DLD1 (cell line): ENCODE measurements around the gene DENND2A.

ENCODE experiments used
- in situ Hi-C: cut with HindIII; loops from 2 replicates; pipeline ENCODE4 v1.10.0; 2017; ENCODE audit warnings: low sequenced_read_pairs

The DENND2A gene

GRCh38 chr7:140646931-140647647, 6.5 kb upstream of the DENND2A start:
- in situ Hi-C loops, result loop anchor here (25.0 kb wide), 1 partner anchor 135 kb away; no protein-coding TSS in a partner anchor

GRCh38 chr7:140645166-140645900, 4.7 kb upstream of the DENND2A start:
- in situ Hi-C loops, result loop anchor here (25.0 kb wide), 1 partner anchor 133 kb away; no protein-coding TSS in a partner anchor

- in situ Hi-C loops, result loop anchor here (25.0 kb wide), 1 partner anchor 132 kb away; no protein-coding TSS in a partner anchor
These were observed 4.1 kb upstream of the DENND2A start for GRCh38 chr7:140644761-140645160.

GRCh38 chr7:140643416-140643815, 2.8 kb upstream of the DENND2A start:
- in situ Hi-C loops, result loop anchor here (25.0 kb wide), 1 partner anchor 131 kb away; no protein-coding TSS in a partner anchor

DNA sequence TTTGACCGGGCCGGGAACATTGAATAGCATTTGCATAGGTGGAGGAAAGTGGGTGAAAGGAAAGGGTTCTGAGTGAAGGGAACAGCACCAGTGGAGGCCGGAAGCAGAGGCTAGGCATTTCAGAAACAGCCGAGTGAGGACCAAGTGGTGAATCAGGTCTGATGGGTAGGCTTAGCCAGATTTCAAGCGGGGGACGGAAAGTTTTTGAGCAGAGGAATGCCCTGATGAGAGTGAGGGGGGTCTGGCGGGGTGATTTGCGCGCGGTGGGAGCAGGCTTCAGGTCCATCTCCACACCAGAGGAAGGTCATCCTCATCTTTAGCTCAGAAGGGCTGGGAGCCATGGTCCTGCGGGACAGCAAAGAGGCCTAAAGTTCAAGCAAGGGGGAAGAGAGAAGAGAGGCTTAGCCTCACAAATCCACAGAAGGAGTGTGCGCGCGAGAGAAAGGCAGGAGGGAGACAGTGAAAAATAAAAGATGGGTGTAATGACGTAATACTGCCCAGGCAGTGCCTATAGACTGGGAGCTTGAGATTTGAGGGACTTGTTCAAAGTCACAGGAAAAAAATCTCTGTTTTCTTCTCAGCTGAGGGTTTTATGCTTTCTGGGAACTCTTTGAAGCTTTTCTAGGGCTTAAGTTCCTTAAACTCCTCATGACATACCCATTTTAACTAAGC, 1.0 kb upstream of the DENND2A start:
- in situ Hi-C loops, result loop anchor here (25.0 kb wide), 1 partner anchor 129 kb away; no protein-coding TSS in a partner anchor

DNA sequence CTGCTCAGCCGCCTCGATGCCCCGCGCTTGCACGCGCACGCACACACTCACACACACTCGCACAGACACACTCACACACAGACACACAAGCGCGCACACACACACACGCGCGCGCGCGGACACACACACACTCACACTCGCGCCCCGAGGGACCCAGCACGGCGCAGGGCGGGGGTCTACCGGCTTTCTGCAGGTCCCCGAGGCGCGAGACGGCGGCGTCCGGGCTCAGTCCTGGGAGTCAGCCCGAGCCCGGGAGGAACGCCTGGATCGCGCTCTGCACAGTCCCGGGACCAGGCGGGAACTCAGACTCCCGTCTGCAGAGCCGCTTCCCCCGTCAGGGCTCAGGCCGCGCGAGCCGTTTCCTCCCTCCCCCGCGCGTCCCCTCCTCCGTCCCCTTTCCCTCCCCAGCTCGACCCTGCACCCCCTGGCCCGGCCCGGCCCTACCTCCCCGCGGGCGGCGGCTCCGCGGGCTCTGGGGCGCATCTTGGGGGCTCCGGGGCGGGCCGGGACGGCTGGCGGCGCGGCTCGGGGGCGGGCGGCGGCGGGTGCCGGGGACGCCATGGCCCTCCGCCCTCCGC, 464 bp downstream of the DENND2A start:
- in situ Hi-C loops, result loop anchor here (25.0 kb wide), 1 partner anchor 128 kb away; no protein-coding TSS in a partner anchor

GRCh38 chr7:140639366-140640053, 1.1 kb downstream of the DENND2A start:
- in situ Hi-C loops, result loop anchor here (25.0 kb wide), 1 partner anchor 127 kb away; no protein-coding TSS in a partner anchor

- in situ Hi-C loops, result loop anchor here (25.0 kb wide), 1 partner anchor 126 kb away; no protein-coding TSS in a partner anchor
These were observed 2.3 kb downstream of the DENND2A start for GRCh38 chr7:140638173-140638791.

- in situ Hi-C loops, result loop anchor here (25.0 kb wide), 1 partner anchor 125 kb away; no protein-coding TSS in a partner anchor
These were observed 3.2 kb downstream of the DENND2A start for GRCh38 chr7:140637400-140637799.

- in situ Hi-C loops, result loop anchor here (25.0 kb wide), 1 partner anchor 124 kb away; no protein-coding TSS in a partner anchor
These were observed 4.8 kb downstream of the DENND2A start for GRCh38 chr7:140635816-140636215.

DNA sequence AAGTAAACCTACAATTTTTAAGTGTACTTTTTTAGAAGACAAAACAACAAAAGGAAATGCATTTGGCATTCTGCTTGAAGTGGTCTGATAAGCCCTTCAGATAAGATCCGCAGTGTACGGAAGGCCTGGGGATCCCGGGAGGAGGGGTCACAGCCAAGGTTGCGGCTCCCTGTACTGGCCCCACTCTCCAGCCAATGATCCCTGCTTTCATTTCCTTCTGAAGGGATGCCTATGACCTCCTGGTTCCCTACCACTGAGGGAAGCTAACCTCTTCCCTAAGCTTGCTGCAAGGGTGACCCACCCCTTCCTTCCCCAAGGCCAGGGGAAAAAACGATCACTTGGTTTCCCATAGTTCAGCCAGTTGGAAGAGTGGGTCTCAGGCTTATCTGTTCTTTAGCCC, 5.3 kb downstream of the DENND2A start:
- in situ Hi-C loops, result loop anchor here (25.0 kb wide), 1 partner anchor 123 kb away; no protein-coding TSS in a partner anchor

DNA sequence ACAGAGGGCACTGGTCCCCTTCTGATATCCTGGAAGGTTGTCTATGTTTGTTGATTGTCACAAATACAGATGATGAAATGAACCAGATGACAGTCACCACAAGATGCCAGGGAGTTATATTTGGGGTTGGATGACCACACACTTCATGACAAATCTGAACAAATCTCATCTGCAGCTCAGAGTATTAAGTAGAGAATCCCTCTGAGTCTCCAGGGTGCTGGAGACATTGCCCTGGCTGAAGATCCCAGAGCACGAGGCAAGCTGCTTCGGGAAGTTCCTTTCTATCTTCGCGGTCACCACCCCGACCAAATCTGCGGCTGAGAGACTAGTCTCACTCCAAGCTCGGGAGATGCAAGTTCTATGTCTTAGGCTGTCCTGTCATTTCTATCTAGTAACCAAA, 9.0 kb downstream of the DENND2A start:
- in situ Hi-C loops, result loop anchor here (25.0 kb wide), 1 partner anchor 119 kb away; no protein-coding TSS in a partner anchor

DNA sequence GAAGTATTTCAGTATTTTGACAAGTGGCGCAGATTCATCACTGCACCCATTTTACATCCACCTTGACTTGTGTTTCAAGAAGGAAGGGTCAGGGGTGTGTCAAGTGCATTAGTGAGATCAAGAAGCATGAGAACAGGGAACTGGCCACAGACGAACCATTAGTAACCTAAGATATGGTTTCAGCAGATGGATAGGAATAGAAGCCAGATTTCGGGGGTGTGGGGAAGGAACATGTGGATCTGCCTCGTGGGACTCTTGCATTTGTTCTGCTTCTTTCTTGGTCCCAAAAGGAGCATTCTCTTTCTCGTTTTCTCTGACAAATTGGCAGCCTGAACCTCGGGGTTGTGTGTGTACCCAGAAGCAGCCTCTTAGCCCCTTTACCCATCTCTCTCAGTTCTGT, 9.6 kb downstream of the DENND2A start:
- in situ Hi-C loops, result loop anchor here (25.0 kb wide), 1 partner anchor 119 kb away; no protein-coding TSS in a partner anchor

GRCh38 chr7:140625908-140626868, 14.4 kb downstream of the DENND2A start:
- in situ Hi-C loops, result loop anchor here (25.0 kb wide), 1 partner anchor 114 kb away; no protein-coding TSS in a partner anchor

DNA sequence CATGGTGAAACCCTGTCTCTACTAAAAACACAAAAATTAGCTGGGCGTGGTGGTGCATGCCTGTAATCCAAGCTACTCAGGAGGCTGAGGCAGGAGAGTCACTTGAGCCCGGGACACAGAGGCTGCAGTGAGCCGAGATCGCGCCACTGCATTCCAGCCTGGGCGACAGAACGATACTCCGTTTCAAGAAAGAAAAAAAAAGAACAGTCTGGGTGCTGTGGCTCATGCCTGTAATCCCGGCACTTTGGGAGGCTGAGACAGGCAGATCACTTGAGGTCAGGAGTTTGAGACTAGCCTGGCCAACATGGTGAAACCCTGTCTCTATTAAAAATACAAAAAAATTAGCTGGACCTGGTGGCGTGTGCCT, 15.4 kb downstream of the DENND2A start:
- in situ Hi-C loops, result loop anchor here (25.0 kb wide), 1 partner anchor 113 kb away; no protein-coding TSS in a partner anchor

GRCh38 chr7:140624392-140625191, 16.0 kb downstream of the DENND2A start:
- in situ Hi-C loops, result loop anchor here (25.0 kb wide), 1 partner anchor 112 kb away; no protein-coding TSS in a partner anchor

DNA sequence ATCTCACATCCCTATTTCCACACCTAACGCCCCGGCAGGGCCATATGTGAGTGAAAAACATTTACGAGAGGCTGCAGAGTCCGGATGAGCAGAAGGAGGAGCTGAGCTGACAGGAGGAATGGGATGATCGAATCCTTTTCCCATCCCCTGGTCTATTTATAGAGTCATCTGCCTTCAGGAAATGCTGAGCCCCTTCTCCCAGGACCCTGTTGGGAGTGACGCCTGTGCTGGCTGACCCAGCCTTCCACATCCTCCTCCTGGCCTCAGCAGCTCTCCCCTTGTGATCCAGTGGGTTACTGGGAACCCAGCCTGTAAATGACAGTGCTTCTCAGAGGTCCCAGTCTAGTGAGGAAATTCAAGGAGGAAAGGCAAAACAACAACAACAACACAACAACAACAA, 16.6 kb downstream of the DENND2A start:
- in situ Hi-C loops, result no loop called here
